Left renal cortex interstitium (tissue), 4 donors: ENCODE data around the gene PLB1. TPM values are rescaled to one million over a fixed set of nuclear protein-coding genes. Genes with fewer than 3 reads are reported as not detected.
"Not testable (repeated sequence)": the region's sequence is repeated elsewhere in the genome, so short reads cannot be mapped to it uniquely, and the experiment has no call there.

Experiments
- DNase-seq, 4 donors: peaks; one replicate each; pipeline ENCODE4 v3.0.0-alpha.2; 2013; ENCODE audit warnings: low read depth in 4 of 4, low spot score in 2 of 4, missing footprints in 1 of 4
- polyA plus RNA-seq, 4 donors: library from polyadenylated mRNA; unstranded; fragments of 120-200 nt; gene quantifications; one replicate each; pipeline ENCODE4 v1.2.1, GENCODE V29; 2013; ENCODE audit not compliant: insufficient read length in 4 of 4

PLB1 gene
- polyA plus RNA-seq, 4 donors = 0.84 to 1.7 (median 1.4) TPM

DNA sequence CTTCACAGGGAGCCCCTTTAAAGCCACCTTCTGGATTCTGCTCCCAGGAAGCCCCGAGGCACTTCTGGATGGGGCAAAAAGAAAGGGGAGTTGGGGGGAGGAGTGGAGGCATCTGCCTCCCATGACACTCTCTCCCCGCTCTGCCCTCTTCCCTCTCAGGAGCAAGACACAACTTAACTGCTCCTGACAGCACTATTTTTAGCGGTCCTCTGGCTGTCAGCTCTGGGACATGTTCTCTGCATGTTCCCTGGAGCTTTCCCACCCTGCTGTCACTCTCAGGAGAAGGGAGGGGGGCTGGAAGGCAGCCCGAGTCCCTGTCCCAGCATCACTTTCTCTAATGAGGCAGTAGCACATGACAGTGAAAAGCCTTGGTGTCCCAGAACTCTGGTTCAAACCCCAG, 32.3 kb downstream of the PLB1 start:
- no peak for DNase-seq

GRCh38 chr2:28530782-28531181, 34.9 kb downstream of the PLB1 start:
- no peak for DNase-seq

DNA sequence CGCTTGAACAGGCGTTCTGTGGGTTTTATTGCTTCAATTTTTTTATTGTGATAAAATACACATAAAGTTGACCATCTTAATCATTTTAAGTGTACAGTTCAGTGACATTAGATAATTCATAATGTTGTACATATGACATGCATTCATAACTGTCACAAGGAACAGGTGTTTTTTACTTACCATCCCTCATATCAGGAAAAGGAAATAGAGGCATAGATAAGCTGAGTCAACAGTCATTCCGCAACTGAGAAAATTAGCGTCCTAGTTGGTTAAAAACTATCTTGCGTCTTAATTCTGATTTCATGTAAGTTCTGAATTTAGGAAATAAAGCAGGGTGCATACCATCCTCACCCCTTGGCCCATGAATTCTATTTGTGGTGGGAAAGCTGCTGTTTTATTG, 36.5 kb downstream of the PLB1 start:
- no peak for DNase-seq

DNA sequence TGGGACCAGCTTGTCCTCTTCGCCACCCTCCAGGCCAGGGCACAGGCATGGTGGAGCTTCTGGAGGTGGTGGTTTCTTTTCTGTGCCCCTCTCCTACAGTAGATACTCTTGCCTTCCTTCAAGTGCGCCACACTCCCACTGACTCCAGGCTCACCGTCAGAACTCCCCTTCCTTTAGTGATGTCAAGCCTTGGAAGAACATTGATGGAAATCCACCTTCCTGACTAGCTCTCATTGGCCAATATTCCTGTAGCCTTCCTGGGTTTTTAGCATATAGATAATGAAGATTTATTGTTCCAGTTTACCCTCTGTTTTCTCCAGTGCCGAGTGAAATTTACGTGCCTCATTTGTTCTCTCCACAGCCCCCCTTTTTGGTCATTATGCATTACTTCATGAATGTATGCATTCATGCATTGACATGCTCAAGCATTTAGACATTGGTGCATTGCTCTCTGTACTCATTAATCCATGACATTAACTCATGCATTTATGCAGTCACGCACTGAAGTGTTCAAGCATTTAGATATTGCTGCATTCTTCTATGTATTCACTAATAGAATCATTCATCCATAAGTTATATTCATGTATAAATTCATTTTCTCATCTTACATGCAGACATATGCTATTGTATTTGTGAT, 37.3 kb downstream of the PLB1 start:
- no peak for DNase-seq

DNA sequence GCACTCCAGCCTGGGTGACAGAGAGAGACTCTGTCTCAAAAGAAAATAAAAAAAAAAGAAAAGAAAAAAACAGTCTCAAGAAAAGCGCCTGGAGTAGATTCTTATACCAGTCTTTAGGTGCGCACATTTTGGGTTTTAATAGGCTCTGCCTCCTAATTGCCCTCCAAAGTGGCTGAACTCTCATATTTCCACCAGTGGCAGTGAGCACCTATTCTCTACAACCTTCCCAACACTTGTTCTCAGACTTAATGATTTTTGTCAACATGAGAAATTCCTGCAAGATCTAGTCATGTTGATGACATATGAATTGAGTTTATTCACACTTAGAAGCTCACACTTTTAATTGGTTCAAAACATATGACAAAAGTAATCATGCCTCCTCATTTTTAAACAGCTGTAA, 39.0 kb downstream of the PLB1 start:
- no peak for DNase-seq

GRCh38 chr2:28538134-28538533, 42.3 kb downstream of the PLB1 start:
- DNase-seq = no peak

DNA sequence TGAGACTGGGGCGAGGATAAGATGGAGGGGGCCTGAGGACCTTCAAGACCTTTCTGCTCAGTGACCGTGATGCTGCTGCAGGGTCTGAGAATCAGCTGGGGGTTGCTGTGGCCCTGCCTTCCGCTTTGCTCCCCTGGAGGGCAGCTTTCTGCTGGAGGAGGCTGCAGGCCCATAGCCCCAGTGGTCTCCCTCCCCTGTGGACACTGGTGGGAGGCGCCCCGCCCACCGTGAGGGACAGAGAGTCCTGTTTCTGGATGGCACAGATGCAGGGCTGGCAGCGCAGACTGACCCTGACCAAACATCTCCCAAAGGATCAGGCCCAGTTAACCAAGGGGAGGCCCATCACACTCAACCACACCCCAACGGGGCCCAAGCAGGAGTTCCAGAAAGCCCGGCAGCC, 42.8 kb downstream of the PLB1 start:
- DNase-seq = no peak

GRCh38 chr2:28539118-28539541, 43.3 kb downstream of the PLB1 start:
- no peak for DNase-seq

DNA sequence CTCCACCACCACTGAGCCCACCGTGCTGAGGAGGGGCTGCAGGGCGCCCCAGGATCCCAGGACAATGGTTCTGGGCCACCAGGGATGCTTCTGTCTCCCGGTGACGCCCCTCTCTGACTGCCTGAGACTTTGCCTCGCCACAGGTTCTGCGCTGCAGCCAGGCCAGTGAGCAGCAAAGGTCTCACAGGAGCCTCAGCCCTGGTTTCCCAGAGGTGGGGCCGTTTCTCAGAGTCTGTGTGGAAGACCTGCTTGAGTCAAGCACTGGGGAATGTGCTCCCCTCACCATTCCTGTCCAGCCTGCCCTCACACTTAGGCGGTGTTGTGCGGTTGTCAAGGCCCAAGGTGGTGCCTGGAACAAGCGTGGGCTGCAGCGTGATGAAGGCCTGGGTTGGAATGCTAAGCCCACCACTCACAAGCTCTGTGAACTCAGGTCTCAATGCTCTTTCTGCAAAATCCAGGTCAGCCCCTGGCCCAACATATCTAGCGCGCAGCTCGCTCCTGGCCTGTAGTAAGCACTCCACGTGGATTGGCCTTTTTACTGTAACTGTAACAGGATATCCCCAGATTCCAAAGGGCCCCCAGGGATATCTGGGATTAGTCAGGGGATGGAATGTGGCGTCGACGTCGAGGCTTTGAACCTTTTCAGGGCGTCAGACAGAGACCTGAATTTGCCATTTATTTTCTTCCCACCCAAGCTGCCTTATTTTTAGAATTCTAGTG, 47.6 kb downstream of the PLB1 start:
- DNase-seq = no peak

- DNase-seq = no peak
These were observed 48.1 kb downstream of the PLB1 start for GRCh38 chr2:28544036-28544346.

DNA sequence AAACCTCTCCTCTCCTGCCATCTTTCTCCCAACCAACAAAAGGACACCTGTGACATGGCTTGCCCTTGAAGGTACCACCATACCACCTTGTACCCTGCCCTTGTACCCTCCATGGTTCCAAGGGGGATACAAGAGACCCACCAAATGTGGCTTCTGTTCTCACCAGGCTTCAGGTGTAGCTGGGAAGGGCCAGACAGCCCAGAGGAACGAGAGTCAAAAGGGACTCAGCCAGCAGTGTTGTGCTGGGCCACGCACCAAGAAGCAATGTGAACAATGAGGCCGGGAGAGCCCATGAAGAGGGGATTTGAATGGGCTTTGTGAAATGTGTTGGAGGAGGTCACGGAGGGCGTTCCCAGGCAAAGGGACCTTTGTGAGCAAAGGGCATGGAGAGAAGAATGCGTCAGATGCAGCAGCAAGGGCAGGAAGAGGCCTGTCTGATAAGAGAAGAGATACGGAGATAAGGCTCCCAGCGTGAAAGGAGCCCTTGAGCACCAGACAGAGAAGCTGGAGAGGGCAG, 48.6 kb downstream of the PLB1 start:
- DNase-seq = no peak

DNA sequence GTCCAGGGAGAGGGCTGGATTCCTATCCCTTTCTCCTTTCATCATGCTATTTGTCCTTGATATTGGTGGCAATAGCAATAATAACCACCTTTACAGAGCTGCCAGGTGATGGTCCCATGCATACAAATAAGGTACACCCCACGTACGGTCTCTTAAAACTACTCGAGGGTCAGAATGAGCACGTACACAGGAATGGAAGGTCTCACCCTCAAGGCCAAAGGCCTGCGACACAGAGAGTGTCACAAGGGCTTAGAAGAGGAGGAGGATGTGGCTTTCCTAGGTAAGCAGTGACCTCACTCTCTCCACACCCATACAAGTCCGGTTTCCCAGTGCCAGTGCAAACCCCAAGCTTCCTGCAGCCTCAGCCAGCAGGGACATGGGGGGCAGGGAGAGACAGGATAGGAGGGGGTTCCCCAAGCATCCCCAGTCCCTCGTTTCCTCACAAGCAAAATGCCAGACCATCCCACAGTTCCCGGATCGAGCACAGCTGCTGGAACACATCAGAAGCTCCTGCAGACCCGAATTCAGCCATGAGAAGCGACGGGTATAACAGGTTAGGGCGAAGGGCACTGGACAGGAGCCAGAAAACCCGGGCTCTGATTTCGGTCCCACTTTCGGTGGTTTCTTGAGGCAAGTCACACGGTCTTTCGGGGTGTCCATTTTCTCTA, 49.2 kb downstream of the PLB1 start:
- no peak for DNase-seq

GRCh38 chr2:28545590-28546200, 49.8 kb downstream of the PLB1 start:
- no peak for DNase-seq

DNA sequence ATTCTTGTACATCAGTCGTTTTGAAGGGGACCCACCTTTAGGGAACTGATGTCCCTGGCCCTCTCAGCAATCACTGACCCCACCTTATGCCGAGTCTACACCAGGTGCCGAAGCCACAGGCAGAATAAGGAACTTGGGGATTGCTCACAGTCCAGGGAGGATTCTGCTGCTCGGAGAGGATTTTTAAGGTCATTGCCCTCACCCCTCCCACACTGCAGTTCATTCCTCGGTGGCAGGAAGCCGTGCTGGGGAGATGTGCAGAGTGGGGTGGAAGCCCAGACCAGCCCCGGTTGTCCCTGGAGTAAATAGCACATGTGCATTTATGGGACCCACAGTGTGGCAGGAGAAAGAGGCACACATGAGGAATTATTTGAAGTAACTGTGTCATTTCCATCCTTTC, 50.4 kb downstream of the PLB1 start:
- DNase-seq = no peak

- no peak for DNase-seq
These were observed 51.5 kb downstream of the PLB1 start for GRCh38 chr2:28547223-28547860.

- no peak for DNase-seq
These were observed 52.2 kb downstream of the PLB1 start for GRCh38 chr2:28547906-28548600.

DNA sequence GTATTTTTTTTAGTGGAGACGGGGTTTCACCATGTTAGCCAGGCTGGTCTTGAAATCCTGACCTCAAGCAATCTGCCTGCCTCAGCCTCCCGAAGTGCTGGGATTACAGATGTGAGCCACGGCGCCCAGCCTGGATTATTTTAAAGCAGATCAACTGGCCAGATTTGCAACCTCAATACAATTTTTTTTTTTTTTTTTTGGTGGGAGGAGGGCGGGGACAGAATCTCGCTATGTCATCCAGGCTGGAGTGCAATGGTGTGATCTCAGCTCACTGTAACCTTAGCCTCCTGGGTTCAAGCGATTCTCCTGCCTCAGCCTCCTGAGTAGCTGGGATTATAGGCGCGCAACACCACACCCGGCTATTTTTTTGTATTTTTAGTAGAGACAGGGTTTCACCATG, 54.5 kb downstream of the PLB1 start:
- not testable (repeated sequence) for DNase-seq

GRCh38 chr2:28552045-28552823, 56.4 kb downstream of the PLB1 start:
- no peak for DNase-seq

GRCh38 chr2:28556303-28556702, 60.4 kb downstream of the PLB1 start:
- no peak for DNase-seq
